GM12878 (cell line): ENCODE results near the gene TTYH1.

Source experiments
- KLF5 ChIP-seq: fragments of 450-650 bp; IDR thresholded peaks from 2 replicates; pipeline ENCODE4 v1.6.1; 2014; ENCODE audit warnings: mild to moderate bottlenecking; ENCODE audit not compliant: partially characterized antibody
- NFIC ChIP-seq: IDR thresholded peaks from 2 replicates; pipeline ENCODE4 v1.6.1; 2012; ENCODE audit warnings: low read depth, mild to moderate bottlenecking, inconsistent platforms, low read length, moderate library complexity
- SMAD1 ChIP-seq: fragments of 450-650 bp; IDR thresholded peaks from 2 replicates; pipeline ENCODE4 v1.6.1; 2018; ENCODE audit warnings: mild to moderate bottlenecking, low read depth; ENCODE audit not compliant: partially characterized antibody
- ZBTB4 ChIP-seq: fragments of 450-650 bp; formaldehyde crosslinking; IDR thresholded peaks from 2 replicates; pipeline ENCODE4 v1.4.0; 2022; ENCODE audit warnings: mild to moderate bottlenecking, moderate library complexity

GRCh38 chr19:54392105-54392504 lies 23.2 kb upstream of the TTYH1 start:
- no peak for TF ChIP-seq KLF5
- TF ChIP-seq NFIC, result no peak
- no peak for TF ChIP-seq ZBTB4 (CRISPR knock-in tag)
- TF ChIP-seq SMAD1, result no peak
